ENCODE measurements around the gene SUCLG2. TPM values are rescaled to one million over a fixed set of nuclear protein-coding genes. Genes with fewer than 3 reads are reported as not detected.

The SUCLG2 gene
- total RNA-seq, 1 donor from 2014 or later = 20.8 TPM

DNA sequence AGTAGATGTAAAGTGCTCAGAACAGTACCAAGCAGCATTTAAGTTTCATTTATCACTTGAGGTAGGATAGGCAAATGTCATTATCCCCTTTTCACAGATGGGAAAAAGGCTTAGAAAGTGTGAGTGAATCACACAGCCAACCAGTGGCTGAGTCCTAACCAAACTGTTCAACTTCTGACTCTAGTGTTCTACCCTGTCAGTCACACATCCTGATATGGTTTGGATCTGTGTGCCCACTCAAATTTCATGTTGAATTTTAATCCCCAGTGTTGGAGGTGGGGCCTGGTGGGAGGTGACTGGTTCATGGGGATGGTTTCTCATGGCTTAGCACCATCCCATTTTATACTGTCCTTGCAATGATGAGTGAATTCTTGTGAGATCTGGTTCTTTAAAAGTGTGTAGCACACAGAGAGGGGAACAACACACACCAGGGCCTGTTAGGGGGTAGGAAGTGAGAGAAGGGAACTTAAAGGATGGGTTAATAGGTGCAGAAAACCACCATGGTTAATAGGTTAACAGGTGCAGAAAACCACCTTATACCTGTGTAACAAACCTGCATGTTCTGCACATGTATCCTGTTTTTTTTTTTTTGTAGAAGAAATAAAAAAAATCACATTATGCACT lies 304.7 kb downstream of the SUCLG2 start:
- Histone ChIP-seq H3K4me3 (ENCODE audit: insufficient read depth, low read depth, low read length) (no peak overlapping the region), H3K4me1 (ENCODE audit: insufficient read depth, low read length) (peaks cover 6% of the 10 kb centered on the region), H4K20me1 (ENCODE audit: insufficient read depth, low read length) (no peaks in the 10 kb centered on the region), H3K27me3 (ENCODE audit: insufficient read depth, low read length) (no peaks in the 10 kb centered on the region), H3K9ac (ENCODE audit: low read length) (no peak overlapping the region), H2AFZ (ENCODE audit: low read depth, low read length) (no peak overlapping the region), H3K27ac (ENCODE audit: low read depth, low read length) (no peak overlapping the region), H3K36me3 (ENCODE audit: insufficient read depth, low read length) (no peaks in the 10 kb centered on the region), H3K9me3 (ENCODE audit: insufficient read depth, low read depth, low read length) (no peaks in the 10 kb centered on the region), H3K79me2 (ENCODE audit: insufficient read depth, low read length) (no peaks in the 10 kb centered on the region), H3K4me2 (ENCODE audit: low read length) (no peak overlapping the region)
- H3K9me3 Mint-ChIP-seq (ENCODE audit: unreplicated experiment) = peaks cover 11% of the 10 kb centered on the region
- peak overlapping the region; percentile 67 for H3K27ac Mint-ChIP-seq (ENCODE audit: unreplicated experiment)
- no peaks in the 10 kb centered on the region for H3K27me3 Mint-ChIP-seq (ENCODE audit: low read depth, unreplicated experiment)
- H3K4me1 Mint-ChIP-seq (ENCODE audit: low read depth, unreplicated experiment) = peaks cover 15% of the 10 kb centered on the region
- no peak for FAIRE-seq
- DNase-seq (ENCODE audit: low read depth) = peak; percentile 43
- TF ChIP-seq EZH2 (IDR thresholded peaks at IDR 0.05; ENCODE audit: insufficient read depth, low read length) = no peak
- TF ChIP-seq, protein P1, sequence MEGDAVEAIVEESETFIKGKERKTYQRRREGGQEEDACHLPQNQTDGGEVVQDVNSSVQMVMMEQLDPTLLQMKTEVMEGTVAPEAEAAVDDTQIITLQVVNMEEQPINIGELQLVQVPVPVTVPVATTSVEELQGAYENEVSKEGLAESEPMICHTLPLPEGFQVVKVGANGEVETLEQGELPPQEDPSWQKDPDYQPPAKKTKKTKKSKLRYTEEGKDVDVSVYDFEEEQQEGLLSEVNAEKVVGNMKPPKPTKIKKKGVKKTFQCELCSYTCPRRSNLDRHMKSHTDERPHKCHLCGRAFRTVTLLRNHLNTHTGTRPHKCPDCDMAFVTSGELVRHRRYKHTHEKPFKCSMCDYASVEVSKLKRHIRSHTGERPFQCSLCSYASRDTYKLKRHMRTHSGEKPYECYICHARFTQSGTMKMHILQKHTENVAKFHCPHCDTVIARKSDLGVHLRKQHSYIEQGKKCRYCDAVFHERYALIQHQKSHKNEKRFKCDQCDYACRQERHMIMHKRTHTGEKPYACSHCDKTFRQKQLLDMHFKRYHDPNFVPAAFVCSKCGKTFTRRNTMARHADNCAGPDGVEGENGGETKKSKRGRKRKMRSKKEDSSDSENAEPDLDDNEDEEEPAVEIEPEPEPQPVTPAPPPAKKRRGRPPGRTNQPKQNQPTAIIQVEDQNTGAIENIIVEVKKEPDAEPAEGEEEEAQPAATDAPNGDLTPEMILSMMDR (IDR thresholded peaks at IDR 0.05; ENCODE audit: insufficient read depth, low read depth, low read length) = no peak
- H3K4me3 Mint-ChIP-seq (ENCODE audit: unreplicated experiment) = no peak overlapping the region
- H3K36me3 Mint-ChIP-seq (ENCODE audit: low read depth, unreplicated experiment) = no peaks in the 10 kb centered on the region

DNA sequence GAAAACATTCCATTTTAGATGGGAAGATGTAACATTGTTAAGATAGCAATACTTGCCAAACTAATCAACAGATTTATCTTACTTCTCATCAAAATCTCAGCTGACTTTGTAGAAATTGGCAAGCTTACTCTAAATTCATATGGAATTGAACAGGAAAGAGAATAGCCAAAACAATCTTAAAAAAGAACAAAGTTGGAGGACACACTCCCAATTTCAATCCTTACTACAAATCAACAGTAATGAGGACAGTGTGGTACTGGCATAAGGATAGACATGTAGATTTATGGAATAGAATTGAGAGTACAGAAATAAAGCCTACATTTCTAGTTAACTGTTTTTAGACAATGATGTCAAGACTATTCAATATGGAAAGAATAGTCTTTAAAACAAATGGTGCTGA lies 308.3 kb downstream of the SUCLG2 start:
- Mint-ChIP-seq H3K4me3 (ENCODE audit: unreplicated experiment) (no peak overlapping the region), H3K27ac (ENCODE audit: unreplicated experiment) (no peak overlapping the region), H3K4me1 (ENCODE audit: low read depth, unreplicated experiment) (peaks cover 15% of the 10 kb centered on the region), H3K9me3 (ENCODE audit: unreplicated experiment) (peaks cover 14% of the 10 kb centered on the region), H3K36me3 (ENCODE audit: low read depth, unreplicated experiment) (no peaks in the 10 kb centered on the region), H3K27me3 (ENCODE audit: low read depth, unreplicated experiment) (no peaks in the 10 kb centered on the region)
- no peak overlapping the region for H3K4me2 ChIP-seq (ENCODE audit: low read length)
- no peak overlapping the region for H3K4me3 ChIP-seq (ENCODE audit: insufficient read depth, low read depth, low read length)
- H3K36me3 ChIP-seq (ENCODE audit: insufficient read depth, low read length) = no peaks in the 10 kb centered on the region
- H3K9me3 ChIP-seq (ENCODE audit: insufficient read depth, low read depth, low read length) = no peaks in the 10 kb centered on the region
- H2AFZ ChIP-seq (ENCODE audit: low read depth, low read length) = no peak overlapping the region
- H3K27me3 ChIP-seq (ENCODE audit: insufficient read depth, low read length) = no peaks in the 10 kb centered on the region
- peaks cover 6% of the 10 kb centered on the region for H3K4me1 ChIP-seq (ENCODE audit: insufficient read depth, low read length)
- no peak overlapping the region for H3K27ac ChIP-seq (ENCODE audit: low read depth, low read length)
- H4K20me1 ChIP-seq (ENCODE audit: insufficient read depth, low read length) = no peaks in the 10 kb centered on the region
- H3K9ac ChIP-seq (ENCODE audit: low read length) = no peak overlapping the region
- DNase-seq (ENCODE audit: low read depth) (no peak), FAIRE-seq (no peak)
- no peaks in the 10 kb centered on the region for H3K79me2 ChIP-seq (ENCODE audit: insufficient read depth, low read length)
- TF ChIP-seq EZH2 (IDR thresholded peaks at IDR 0.05; ENCODE audit: insufficient read depth, low read length) = no peak
- TF ChIP-seq, protein P1 (IDR thresholded peaks at IDR 0.05; ENCODE audit: insufficient read depth, low read depth, low read length) = no peak

DNA sequence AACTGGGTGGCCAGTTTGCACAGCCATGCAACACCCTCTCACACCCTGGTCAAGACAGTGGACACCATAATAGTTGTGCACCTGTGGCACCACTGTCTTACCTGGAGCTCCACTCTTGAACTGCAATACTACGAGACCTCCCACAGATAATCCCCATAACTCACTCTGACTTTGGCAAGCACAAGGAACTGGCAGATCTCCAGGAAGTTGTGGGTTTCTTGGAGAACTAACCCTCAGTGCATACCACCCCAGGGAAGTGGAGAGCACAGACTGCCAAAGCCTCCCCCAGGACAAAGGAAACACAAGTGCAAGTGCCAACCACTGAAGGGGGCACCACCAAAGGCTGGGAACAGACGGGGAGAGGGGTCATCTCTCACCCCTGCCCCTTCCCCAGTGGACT lies 318.6 kb downstream of the SUCLG2 start:
- Histone ChIP-seq H3K4me3 (ENCODE audit: insufficient read depth, low read depth, low read length) (no peak overlapping the region), H3K4me1 (ENCODE audit: insufficient read depth, low read length) (no peaks in the 10 kb centered on the region), H3K27ac (ENCODE audit: low read depth, low read length) (no peak overlapping the region), H3K9ac (ENCODE audit: low read length) (no peak overlapping the region), H2AFZ (ENCODE audit: low read depth, low read length) (no peak overlapping the region), H3K9me3 (ENCODE audit: insufficient read depth, low read depth, low read length) (no peaks in the 10 kb centered on the region), H3K36me3 (ENCODE audit: insufficient read depth, low read length) (no peaks in the 10 kb centered on the region), H3K4me2 (ENCODE audit: low read length) (no peak overlapping the region), H3K27me3 (ENCODE audit: insufficient read depth, low read length) (no peaks in the 10 kb centered on the region), H4K20me1 (ENCODE audit: insufficient read depth, low read length) (no peaks in the 10 kb centered on the region), H3K79me2 (ENCODE audit: insufficient read depth, low read length) (no peaks in the 10 kb centered on the region)
- Mint-ChIP-seq H3K27me3 (ENCODE audit: low read depth, unreplicated experiment) (no peaks in the 10 kb centered on the region), H3K9me3 (ENCODE audit: unreplicated experiment) (peaks cover 21% of the 10 kb centered on the region), H3K27ac (ENCODE audit: unreplicated experiment) (no peak overlapping the region), H3K4me1 (ENCODE audit: low read depth, unreplicated experiment) (peaks cover 3% of the 10 kb centered on the region), H3K4me3 (ENCODE audit: unreplicated experiment) (no peak overlapping the region), H3K36me3 (ENCODE audit: low read depth, unreplicated experiment) (no peaks in the 10 kb centered on the region)
- TF ChIP-seq, protein P1 (IDR thresholded peaks at IDR 0.05; ENCODE audit: insufficient read depth, low read depth, low read length) = no peak
- peak; percentile 0 for DNase-seq (ENCODE audit: low read depth)
- FAIRE-seq = no peak
